Measurements from ENCODE around the gene MEG3. TPM values are rescaled to one million over a fixed set of nuclear protein-coding genes. Genes with fewer than 3 reads are reported as not detected.
A peak's percentile ranks its signal among the peaks of the same experiment; 100 is the strongest.

MEG3 gene
- total RNA-seq, 1 experiment from 2014 or later, result 338 TPM

GRCh38 chr14:100872259-100873095, 46.6 kb downstream of the MEG3 start:
- H3K4me1 Mint-ChIP-seq, result no peaks in the 10 kb centered on the region
- TF ChIP-seq IRF2 (CRISPR knock-in tag; IDR thresholded peaks at IDR 0.05; ENCODE audit: borderline replicate concordance, low read depth) (no peak), NR3C1 (CRISPR knock-in tag; conservative IDR thresholded peaks at IDR 0.05; ENCODE audit: low read depth) (no peak), JUN (CRISPR knock-in tag; IDR thresholded peaks at IDR 0.05) (no peak), KAT7 (CRISPR knock-in tag; IDR thresholded peaks at IDR 0.05; ENCODE audit: borderline replicate concordance) (no peak), AR (CRISPR knock-in tag; IDR thresholded peaks at IDR 0.05) (no peak), ZNF219 (CRISPR knock-in tag; IDR thresholded peaks at IDR 0.05; ENCODE audit: borderline replicate concordance) (no peak), ZSCAN18 (CRISPR knock-in tag; IDR thresholded peaks at IDR 0.05) (no peak), PREB (CRISPR knock-in tag; IDR thresholded peaks at IDR 0.05; ENCODE audit: borderline replicate concordance) (no peak), EMX1 (CRISPR knock-in tag; IDR thresholded peaks at IDR 0.05) (no peak), CREM (CRISPR knock-in tag; IDR thresholded peaks at IDR 0.05) (no peak)
- CTCF ChIA-PET, result no interaction called here
- POLR2A ChIA-PET, result no interaction called here
- DNase-seq (ENCODE audit: low spot score) (no peak), ATAC-seq (no peak)
- H3K9me3 Mint-ChIP-seq, result peaks cover 25% of the 10 kb centered on the region
- H3K27ac Mint-ChIP-seq, result peak overlapping the region; percentile 31; the same call in 1 of the 2 replicates
- H3K36me3 Mint-ChIP-seq, result peaks cover 36% of the 10 kb centered on the region
- no peak overlapping the region for H3K4me3 Mint-ChIP-seq
- no peaks in the 10 kb centered on the region; the same call in 1 of the 2 replicates for H3K27me3 Mint-ChIP-seq (ENCODE audit: low read depth)

GRCh38 chr14:100873096-100873482, 47.2 kb downstream of the MEG3 start:
- ChIA-PET POLR2A (no interaction called here), CTCF (no interaction called here)
- H3K4me1 Mint-ChIP-seq, result no peaks in the 10 kb centered on the region
- DNase-seq (ENCODE audit: low spot score), result no peak
- H3K9me3 Mint-ChIP-seq, result peaks cover 25% of the 10 kb centered on the region
- no peaks in the 10 kb centered on the region; the same call in 1 of the 2 replicates for H3K27me3 Mint-ChIP-seq (ENCODE audit: low read depth)
- peak overlapping the region; percentile 31; the same call in 1 of the 2 replicates for H3K27ac Mint-ChIP-seq
- H3K4me3 Mint-ChIP-seq, result no peak overlapping the region
- peaks cover 36% of the 10 kb centered on the region for H3K36me3 Mint-ChIP-seq
- ATAC-seq, result no peak
- TF ChIP-seq ARID4B (CRISPR knock-in tag; IDR thresholded peaks at IDR 0.05; ENCODE audit: borderline replicate concordance), result no peak
- no peak for TF ChIP-seq MYBL2 (CRISPR knock-in tag; IDR thresholded peaks at IDR 0.05)
- no peak for TF ChIP-seq TP53 (CRISPR knock-in tag; IDR thresholded peaks at IDR 0.05)
- TF ChIP-seq SMAD4 (CRISPR knock-in tag; IDR thresholded peaks at IDR 0.05), result no peak
- TF ChIP-seq ETV6 (CRISPR knock-in tag; IDR thresholded peaks at IDR 0.05), result no peak
- no peak for TF ChIP-seq USF1 (CRISPR knock-in tag; IDR thresholded peaks at IDR 0.05)
- TF ChIP-seq ZNF396 (CRISPR knock-in tag; IDR thresholded peaks at IDR 0.05; ENCODE audit: borderline replicate concordance), result no peak
- no peak for TF ChIP-seq NR1H2 (CRISPR knock-in tag; IDR thresholded peaks at IDR 0.05)
- TF ChIP-seq RORB (CRISPR knock-in tag; IDR thresholded peaks at IDR 0.05), result no peak
- TF ChIP-seq ATF3 (CRISPR knock-in tag; conservative IDR thresholded peaks at IDR 0.05), result no peak
- no peak for TF ChIP-seq KAT7 (CRISPR knock-in tag; IDR thresholded peaks at IDR 0.05; ENCODE audit: borderline replicate concordance)
- no peak for TF ChIP-seq ZMAT4 (CRISPR knock-in tag; IDR thresholded peaks at IDR 0.05)
- no peak for TF ChIP-seq ZSCAN18 (CRISPR knock-in tag; IDR thresholded peaks at IDR 0.05)
- no peak for TF ChIP-seq NFATC4 (CRISPR knock-in tag; IDR thresholded peaks at IDR 0.05)
